ENCODE measurements around the gene LTBP3.
A peak's percentile ranks its signal among the peaks of the same experiment; 100 is the strongest.

Gene LTBP3

DNA sequence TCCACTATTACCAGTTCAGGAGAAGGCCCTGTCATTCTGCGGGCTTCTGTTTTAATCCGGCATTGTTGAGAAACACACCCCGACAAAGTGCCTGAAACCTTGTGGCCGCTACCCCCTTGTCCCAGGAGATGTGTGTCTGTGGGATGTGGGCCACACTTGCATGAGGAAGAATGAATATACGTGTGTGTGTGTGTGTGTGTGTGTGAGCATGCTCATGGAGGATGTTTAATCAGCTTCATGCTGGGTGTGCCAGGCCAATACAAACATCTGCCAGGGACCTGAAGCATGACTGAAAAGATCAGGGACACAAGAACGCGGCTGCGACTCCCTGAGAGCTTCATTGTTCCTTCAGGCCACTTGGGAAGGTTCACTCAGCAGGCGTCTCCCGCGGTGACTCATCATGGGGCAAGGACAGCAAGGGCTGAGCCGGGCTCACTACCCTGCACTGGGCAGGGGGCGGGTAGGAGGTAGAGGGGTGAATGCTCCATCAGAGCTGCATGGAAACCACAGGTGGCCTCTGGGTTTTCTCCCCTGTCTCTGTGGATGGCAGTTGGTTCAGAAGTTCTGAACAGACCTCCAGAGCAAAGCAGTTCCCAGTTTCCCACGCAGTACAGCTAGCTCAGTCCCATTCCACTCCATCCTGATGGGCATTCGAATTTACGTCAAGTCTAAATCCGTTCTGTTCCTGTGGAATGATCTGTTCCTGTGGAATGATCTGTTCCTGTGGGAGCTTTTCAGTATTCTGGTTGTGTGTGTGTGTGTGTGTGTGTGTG lies 66.4 kb downstream of the LTBP3 start:
- no peak overlapping the region for H3K4me3 ChIP-seq (ENCODE audit: control insufficient read depth, low read depth, low read length)
- TF ChIP-seq, protein P1, sequence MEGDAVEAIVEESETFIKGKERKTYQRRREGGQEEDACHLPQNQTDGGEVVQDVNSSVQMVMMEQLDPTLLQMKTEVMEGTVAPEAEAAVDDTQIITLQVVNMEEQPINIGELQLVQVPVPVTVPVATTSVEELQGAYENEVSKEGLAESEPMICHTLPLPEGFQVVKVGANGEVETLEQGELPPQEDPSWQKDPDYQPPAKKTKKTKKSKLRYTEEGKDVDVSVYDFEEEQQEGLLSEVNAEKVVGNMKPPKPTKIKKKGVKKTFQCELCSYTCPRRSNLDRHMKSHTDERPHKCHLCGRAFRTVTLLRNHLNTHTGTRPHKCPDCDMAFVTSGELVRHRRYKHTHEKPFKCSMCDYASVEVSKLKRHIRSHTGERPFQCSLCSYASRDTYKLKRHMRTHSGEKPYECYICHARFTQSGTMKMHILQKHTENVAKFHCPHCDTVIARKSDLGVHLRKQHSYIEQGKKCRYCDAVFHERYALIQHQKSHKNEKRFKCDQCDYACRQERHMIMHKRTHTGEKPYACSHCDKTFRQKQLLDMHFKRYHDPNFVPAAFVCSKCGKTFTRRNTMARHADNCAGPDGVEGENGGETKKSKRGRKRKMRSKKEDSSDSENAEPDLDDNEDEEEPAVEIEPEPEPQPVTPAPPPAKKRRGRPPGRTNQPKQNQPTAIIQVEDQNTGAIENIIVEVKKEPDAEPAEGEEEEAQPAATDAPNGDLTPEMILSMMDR (IDR thresholded peaks at IDR 0.05; ENCODE audit: control insufficient read depth, insufficient read depth, low read depth, low read length, missing control alignments) = no peak
- DNase-seq (ENCODE audit: low read depth) = peak; percentile 97

GRCh38 chr11:65491163-65491465 lies 67.0 kb downstream of the LTBP3 start:
- H3K4me3 ChIP-seq (ENCODE audit: control insufficient read depth, low read depth, low read length) = no peak overlapping the region
- no peak for DNase-seq (ENCODE audit: low read depth)
- TF ChIP-seq, protein P1 (IDR thresholded peaks at IDR 0.05; ENCODE audit: control insufficient read depth, insufficient read depth, low read depth, low read length, missing control alignments) = no peak

- DNase-seq (ENCODE audit: low read depth) = no peak
- TF ChIP-seq, protein P1 (IDR thresholded peaks at IDR 0.05; ENCODE audit: control insufficient read depth, insufficient read depth, low read depth, low read length, missing control alignments) = no peak
- H3K4me3 ChIP-seq (ENCODE audit: control insufficient read depth, low read depth, low read length) = no peak overlapping the region
Observed at GRCh38 chr11:65489706-65490320, 68.3 kb downstream of the LTBP3 start.

DNA sequence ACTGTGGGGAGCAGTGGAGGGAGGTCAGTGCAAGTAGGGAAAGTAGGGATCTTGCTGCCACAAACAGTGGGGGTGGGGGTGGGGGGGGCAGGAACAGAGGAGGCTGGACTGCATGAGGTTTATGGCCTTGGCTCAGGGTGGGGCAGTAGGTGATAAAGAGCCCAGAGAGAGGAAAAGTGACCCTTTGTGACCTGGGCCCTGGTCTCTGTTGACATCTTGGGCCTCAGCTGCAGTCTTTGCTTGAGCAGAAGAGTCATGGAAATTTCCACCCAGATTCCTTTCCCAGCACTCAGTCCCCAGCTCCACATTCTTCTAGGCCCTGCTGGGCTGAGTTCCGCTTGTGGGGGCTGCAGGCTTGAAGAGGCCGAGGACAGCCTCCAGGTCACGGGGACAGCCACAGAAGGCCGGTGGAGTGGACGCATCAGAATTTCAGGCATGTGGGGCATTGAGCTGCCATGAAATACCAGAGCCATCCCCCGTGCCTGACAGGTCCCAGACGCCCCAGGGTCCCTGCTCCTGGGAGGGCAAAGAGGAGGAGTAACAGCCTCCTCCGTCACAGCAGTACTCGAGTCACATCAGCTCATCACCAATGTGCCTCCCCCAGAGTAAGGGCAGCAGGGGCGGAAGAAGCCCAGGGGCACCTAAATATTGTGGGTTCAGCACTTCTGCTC lies 69.0 kb downstream of the LTBP3 start:
- no peak for DNase-seq (ENCODE audit: low read depth)
- TF ChIP-seq, protein P1 (IDR thresholded peaks at IDR 0.05; ENCODE audit: control insufficient read depth, insufficient read depth, low read depth, low read length, missing control alignments) = no peak
- H3K4me3 ChIP-seq (ENCODE audit: control insufficient read depth, low read depth, low read length) = no peak overlapping the region
